HG02870 (cell line): ENCODE data around the gene HSD17B12.

Source experiments
- ATAC-seq: cut with Tn5 transposase; IDR thresholded peaks from one replicate; pipeline ENCODE4 v1.9.1; 2021; ENCODE audit warnings: mild to moderate bottlenecking, moderate library complexity; ENCODE audit not compliant: unreplicated experiment

The HSD17B12 gene

DNA sequence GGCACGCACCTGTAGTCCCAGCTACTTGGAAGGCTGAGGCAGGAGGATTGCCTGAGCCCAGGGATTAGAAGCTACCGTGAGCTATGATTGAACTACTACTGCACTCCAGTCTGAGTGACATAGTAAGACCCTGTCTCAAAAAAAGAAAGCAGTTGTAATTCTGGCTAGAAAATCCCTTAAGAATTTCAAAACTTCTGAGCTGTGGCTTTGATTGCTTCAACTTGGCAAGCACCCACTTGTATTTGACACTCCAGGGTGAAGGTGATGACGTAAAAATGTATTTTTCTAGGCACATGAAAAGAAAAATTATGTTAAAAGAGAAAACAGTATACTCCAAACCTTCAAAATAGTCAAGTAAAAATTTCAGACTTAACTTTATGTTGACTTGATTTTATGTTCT lies 176.5 kb downstream of the HSD17B12 start:
- ATAC-seq: no peak

- no peak for ATAC-seq
These were observed 180.6 kb downstream of the HSD17B12 start for GRCh38 chr11:43861141-43861540.

GRCh38 chr11:43866520-43866919 lies 186.0 kb downstream of the HSD17B12 start:
- no peak for ATAC-seq

- no peak for ATAC-seq
These were observed 186.4 kb downstream of the HSD17B12 start for GRCh38 chr11:43866969-43867368.

DNA sequence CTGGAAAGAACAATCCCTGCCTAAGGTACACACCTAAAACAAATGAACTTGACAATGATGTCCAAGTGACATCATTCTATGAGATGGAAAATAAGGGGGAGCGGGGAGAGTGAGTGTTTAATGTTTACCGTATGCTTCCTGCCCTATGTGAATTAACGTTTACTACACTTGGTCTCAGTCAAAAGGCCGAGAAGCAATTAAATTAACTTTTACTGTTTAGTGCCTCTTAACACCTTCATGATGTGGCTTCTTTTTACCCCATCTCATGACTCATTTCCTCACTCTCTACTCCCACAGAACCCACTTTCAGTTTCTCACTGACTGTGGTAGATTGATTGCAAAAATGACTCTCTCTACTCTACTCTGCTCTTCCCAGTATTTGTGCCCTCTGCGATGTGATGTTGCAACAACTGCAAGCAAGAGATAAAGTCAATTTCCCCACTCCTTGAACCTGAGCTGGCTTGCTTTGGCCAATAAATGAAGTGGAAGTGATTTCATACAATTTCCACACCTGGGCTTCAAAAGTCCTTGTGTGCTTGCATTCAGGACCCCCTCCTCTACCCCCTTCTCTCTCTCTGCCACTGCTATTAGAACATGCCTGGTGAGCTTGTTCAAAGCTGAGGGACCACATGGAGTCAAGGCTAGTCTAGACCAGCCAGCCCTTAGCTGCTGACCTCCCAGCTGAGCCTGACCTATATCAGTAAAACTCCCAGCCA lies 188.5 kb downstream of the HSD17B12 start:
- peak; percentile 100 for ATAC-seq

- no peak for ATAC-seq
These were observed 190.5 kb downstream of the HSD17B12 start for GRCh38 chr11:43871051-43871450.

GRCh38 chr11:43872995-43873394 lies 192.5 kb downstream of the HSD17B12 start:
- no peak for ATAC-seq

- ATAC-seq: no peak
These were observed 193.5 kb downstream of the HSD17B12 start for GRCh38 chr11:43874078-43874477.

GRCh38 chr11:43874738-43875137 lies 194.2 kb downstream of the HSD17B12 start:
- ATAC-seq: no peak

- ATAC-seq: peak; percentile 10
These were observed 199.5 kb downstream of the HSD17B12 start for GRCh38 chr11:43879789-43880639.

DNA sequence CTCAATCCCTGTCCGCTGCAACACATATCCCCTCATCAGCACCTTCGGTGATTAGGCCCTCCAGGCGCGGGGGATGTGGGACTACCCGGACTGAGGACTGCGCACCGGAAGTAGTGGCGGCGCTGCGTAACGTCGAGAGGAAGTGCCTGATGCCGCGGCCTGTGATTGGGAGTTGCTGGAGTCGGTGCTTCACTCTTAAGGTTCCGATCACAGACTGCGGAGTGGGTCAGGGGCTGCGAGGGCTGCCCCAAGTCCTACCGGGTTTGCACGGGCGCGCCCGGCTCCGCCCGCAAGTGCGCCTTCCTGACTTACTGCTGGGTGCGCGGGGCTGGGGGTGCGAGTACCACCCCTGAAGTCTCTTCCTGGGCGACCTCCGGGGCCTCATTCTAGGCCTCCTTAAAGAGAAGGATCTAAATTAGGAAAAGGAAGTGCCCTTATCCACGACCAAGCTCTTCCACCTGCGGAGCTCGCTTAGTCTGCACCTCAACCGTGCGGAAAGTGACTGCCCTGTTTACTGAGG lies 200.2 kb downstream of the HSD17B12 start, which contains the start of gene ALKBH3:
Gene ALKBH3 (plus strand): TSS at position 192 of the 520 bp plus-strand sequence. CDS start 1,822 bp downstream, outside the sequence.
- peak; percentile 99 for ATAC-seq

- ATAC-seq: no peak
These were observed 212.3 kb downstream of the HSD17B12 start for GRCh38 chr11:43892851-43893250.

DNA sequence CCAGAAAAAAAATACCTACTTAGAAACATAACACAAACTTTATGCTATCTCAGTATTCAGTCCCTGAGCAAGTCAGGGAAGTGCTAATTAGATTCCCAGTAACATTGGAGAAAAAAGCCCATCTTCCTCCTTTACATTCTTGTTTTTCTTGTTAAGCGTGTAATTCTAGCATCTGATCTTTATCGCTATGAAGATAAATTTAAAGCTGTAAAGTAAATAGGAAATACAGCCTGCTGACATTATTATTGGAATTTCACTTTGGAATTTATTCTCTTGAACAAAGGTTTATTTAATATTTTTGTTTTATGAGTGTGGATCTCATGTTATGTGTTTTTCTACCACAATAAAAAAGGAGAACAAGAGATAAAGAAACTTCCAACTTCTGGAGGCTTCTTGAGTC lies 214.0 kb downstream of the HSD17B12 start:
- no peak for ATAC-seq

DNA sequence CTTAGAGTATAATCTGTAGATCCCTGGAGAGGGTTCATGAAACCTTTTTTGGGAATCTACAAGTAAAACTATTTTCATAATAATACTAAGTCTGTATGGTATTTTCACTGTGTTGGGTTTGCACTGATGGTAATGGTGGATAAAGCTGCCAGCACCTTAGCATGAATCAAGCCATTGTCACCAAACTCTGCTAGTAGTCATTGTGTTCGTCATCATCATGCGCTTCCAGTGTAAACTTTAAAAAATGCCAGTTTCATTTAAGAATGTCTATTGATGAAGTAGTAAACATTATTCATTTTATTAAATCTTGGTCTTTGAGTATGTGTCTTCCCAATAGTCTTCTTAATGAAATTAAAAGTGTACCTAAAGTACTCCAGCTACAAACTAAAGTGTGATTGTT lies 215.1 kb downstream of the HSD17B12 start:
- no peak for ATAC-seq

GRCh38 chr11:43898574-43898973 lies 218.0 kb downstream of the HSD17B12 start:
- ATAC-seq: no peak

DNA sequence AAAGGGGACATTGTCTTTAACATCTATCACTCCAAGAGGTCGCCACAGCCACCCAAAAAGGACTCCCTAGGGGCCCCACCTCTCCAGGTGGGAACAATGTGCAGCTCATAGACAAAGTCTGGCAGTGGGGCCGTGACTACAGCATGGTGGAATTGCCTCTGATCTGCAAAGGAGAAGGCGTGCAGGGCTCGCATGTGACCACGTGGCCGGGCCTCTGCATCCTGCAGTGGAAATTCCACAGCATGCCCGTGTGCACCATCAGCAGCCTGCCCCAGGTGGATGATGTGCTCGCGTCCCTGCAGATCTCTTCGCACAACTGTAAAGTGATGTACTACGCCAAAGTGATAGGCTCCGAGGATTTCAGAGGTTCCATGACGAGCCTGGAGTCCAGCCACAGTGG lies 218.6 kb downstream of the HSD17B12 start:
- ATAC-seq: no peak

GRCh38 chr11:43901551-43901950 lies 221.0 kb downstream of the HSD17B12 start:
- no peak for ATAC-seq

DNA sequence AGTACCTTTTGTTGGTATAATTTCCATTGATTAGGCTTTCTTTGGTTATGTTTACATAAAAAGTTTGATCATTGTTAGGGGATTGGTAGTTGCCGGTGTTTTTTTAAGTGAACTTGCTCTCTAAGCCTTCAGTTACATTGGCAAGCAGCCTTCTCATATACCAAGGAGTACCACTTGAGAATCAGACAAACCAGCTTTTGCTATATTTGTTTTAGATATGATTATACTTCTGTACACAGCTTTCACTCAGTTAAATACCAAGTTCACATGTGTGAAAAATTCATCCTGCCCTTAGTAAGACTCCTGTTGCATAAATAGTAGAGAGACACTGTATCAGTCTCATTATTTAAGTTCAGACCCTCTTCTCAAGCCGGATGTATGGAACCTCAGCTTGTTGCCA lies 222.5 kb downstream of the HSD17B12 start:
- no peak for ATAC-seq

- ATAC-seq: no peak
These were observed 223.4 kb downstream of the HSD17B12 start for GRCh38 chr11:43903969-43904368.

GRCh38 chr11:43904742-43905535 lies 224.4 kb downstream of the HSD17B12 start:
- ATAC-seq: no peak

GRCh38 chr11:43905813-43906241 lies 225.3 kb downstream of the HSD17B12 start:
- ATAC-seq: no peak
